Aorta (tissue), 5 donors: ENCODE measurements around the gene TMOD1. TPM values are rescaled to one million over a fixed set of nuclear protein-coding genes. Genes with fewer than 3 reads are reported as not detected.

ENCODE experiments used
- ATAC-seq: fragments of 200-7000 bp; cut with Tn5 transposase; one replicate; pipeline ENCODE4 v1.9.1; 2022; ENCODE audit warnings: moderate library complexity; ENCODE audit not compliant: low FRiP score
- DNase-seq, 2 donors: peaks; one replicate each; pipeline ENCODE4 v3.0.0-alpha.2; 2020
- H3K27ac ChIP-seq, 2 donors: one replicate each; pipeline ENCODE4 v1.5.1; 2013; ENCODE audit warnings: low read length in 2 of 2, mild to moderate bottlenecking in 2 of 2, moderate library complexity in 2 of 2, control low read depth in 1 of 2, inconsistent platforms in 1 of 2, low read depth in 1 of 2
- H3K27me3 ChIP-seq, 2 donors: one replicate each; pipeline ENCODE4 v1.6.1; 2013; ENCODE audit warnings: control low read depth in 1 of 2, low read length in 1 of 2, mild to moderate bottlenecking in 1 of 2, moderate library complexity in 1 of 2; ENCODE audit not compliant: insufficient read depth in 2 of 2, control insufficient read depth in 1 of 2
- H3K36me3 ChIP-seq, 2 donors: one replicate each; pipeline ENCODE4 v1.6.1; 2013; ENCODE audit warnings: control low read depth in 1 of 2, low read length in 1 of 2, mild to moderate bottlenecking in 1 of 2; ENCODE audit not compliant: insufficient read depth in 2 of 2, control insufficient read depth in 1 of 2
- H3K4me1 ChIP-seq, 2 donors: one replicate each; pipeline ENCODE4 v1.6.1; 2013; ENCODE audit warnings: low read length in 2 of 2, control low read depth in 1 of 2, mild to moderate bottlenecking in 1 of 2, moderate library complexity in 1 of 2; ENCODE audit not compliant: insufficient read depth in 2 of 2, control insufficient read depth in 1 of 2
- H3K4me3 ChIP-seq, 2 donors: one replicate each; pipeline ENCODE4 v1.5.1; 2013; ENCODE audit warnings: low read length in 2 of 2, control low read depth in 1 of 2, mild to moderate bottlenecking in 1 of 2
- H3K9me3 ChIP-seq: one replicate; pipeline ENCODE4 v1.6.1; 2013; ENCODE audit warnings: mild to moderate bottlenecking, low read length; ENCODE audit not compliant: control insufficient read depth
- WGBS, 2 donors: extraction: QIAGEN DNeasy Blood & Tissue Kit; methylation state at CpG; one replicate each; pipeline ENCODE4 v1.1.7; 2013; 5-methylcytosine and 5-hydroxymethylcytosine counted together
- intact Hi-C, 2 donors: fragments of 100-400 bp; cut with DNase I; formaldehyde crosslinking; loops; one replicate each; pipeline versions ENCODE4 v1.14.2 to v1.15.0; 2022
- polyA plus RNA-seq, 2 donors: library from polyadenylated mRNA; stranded (reverse); fragments of 200-250 nt; gene quantifications; one replicate each; pipeline ENCODE4 v1.2.3, GENCODE V29; 2013
- total RNA-seq, 2 donors: library from RNA; stranded (reverse); fragmentation: NEBNext Ultra II Directional; extraction: Animal tissue kit (Norgen Biotek cat#: 25700); gene quantifications; one replicate each; pipeline ENCODE4 v1.2.1, GENCODE V29; 2021
- donor health status: healthy with polysubstance abuse.
- donor health status: Bipolar disorder and iron deficiency.
- donor health status: DM: no; HTN: no; CAD: no.
- donor health status: DM: no; HTN: no; CAD: no.
- donor health status: DM: yes; HTN: yes; CAD: no.

TMOD1 gene
- total and polyA plus RNA-seq, 4 donors: 24.5 to 102 (median 41.4) TPM

DNA sequence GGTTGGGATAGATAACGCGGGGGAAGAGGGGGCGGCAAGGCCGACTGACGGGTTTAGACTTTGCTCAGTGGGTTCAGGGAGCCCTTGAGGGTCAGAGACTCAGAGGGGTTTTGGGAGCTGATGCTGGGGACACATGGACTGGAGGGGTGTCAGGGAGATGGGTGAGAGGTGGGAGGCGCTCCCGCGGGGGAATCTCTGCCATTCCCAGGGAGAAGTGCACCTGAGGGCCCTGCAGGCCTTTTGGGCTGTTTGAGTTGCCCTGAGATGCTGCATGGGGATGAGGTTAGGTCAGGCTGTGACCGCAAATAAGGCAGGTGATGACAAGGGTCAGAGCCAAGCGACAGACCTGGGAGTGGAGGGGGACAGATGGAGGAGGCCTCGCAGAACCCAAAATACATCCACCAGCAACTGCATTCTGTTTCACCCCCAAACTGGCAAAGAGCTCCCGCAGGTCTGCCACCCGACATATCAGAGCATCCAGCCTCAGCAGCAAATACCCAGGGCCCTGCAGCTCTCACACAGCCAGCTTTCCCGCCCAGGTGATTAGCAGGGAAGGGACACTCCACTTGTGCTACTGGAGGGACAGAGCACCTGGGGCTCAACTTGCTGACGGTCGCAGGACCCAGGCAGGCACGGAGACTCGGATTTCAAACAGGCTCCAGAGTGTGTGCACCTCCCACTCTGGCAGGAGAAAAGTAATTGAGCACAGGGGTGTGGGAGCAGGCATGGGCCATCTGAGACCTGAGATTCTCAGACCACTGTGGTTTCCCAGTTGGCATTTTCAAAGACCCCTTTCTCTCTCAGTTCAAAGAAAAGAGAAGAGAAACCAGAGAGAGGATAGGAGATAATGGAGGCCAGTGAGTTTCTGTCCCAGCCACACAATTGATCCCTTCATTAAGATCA is 26.4 kb downstream of the TMOD1 start:
- intact Hi-C loops: no loop called here
- H3K4me1 ChIP-seq: no peaks in the 10 kb centered on the region
- DNase-seq (no peak), ATAC-seq (no peak)
- peak overlapping the region in 1 of 2 donors; percentile 22 for H3K27ac ChIP-seq
- no peaks in the 10 kb centered on the region for H3K27me3 ChIP-seq
- no peaks in the 10 kb centered on the region for H3K9me3 ChIP-seq
- H3K4me3 ChIP-seq: no peak overlapping the region
- peaks cover 0 to 3% of the 10 kb centered on the region in 2 donors for H3K36me3 ChIP-seq
- WGBS, 2 donors: 88 to 89% methylated on average over 18 of the region's 18 CpGs

DNA sequence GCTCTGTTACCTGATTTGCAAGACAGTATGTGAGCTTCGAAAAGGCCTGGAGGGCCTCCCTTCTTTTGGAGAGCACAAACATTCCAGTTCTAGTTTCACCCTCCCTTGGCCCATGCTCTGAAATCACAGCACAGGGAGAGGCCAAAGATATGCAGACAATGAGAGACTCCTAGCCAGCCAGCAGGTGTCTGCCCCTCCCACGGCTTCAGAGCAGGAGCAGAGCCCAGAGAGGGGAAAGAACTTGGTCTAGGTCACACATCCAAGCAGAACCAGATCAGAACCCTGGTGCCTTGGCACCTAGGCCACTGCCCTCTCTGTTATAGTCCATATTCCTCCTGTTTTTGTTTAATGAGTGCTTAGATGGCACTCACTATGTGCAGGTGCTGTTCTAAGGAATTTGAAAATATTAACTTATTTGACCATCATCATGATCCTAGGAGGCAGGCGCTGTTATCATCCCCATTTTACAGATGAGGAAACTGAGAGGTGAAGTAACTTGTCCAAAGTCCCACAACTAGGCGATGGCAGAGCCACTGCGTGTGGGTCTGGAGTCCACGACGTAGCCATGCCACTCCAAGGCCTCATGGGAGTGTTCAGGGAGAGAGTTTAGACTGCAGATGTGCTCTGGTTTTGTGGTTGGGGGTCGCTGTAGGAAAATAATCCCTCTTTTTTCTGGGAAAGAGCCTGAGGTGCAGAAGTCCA is 27.2 kb downstream of the TMOD1 start:
- Histone ChIP-seq H3K36me3 (peaks cover 0 to 7% of the 10 kb centered on the region in 2 donors), H3K27ac (peak overlapping the region in 1 of 2 donors; percentile 67), H3K4me3 (no peak overlapping the region), H3K9me3 (no peaks in the 10 kb centered on the region), H3K27me3 (no peaks in the 10 kb centered on the region), H3K4me1 (no peaks in the 10 kb centered on the region)
- 87 to 89% methylated on average over 8 of the region's 8 CpGs for WGBS, 2 donors
- intact Hi-C loops: no loop called here
- ATAC-seq: no peak
- no peak for DNase-seq

DNA sequence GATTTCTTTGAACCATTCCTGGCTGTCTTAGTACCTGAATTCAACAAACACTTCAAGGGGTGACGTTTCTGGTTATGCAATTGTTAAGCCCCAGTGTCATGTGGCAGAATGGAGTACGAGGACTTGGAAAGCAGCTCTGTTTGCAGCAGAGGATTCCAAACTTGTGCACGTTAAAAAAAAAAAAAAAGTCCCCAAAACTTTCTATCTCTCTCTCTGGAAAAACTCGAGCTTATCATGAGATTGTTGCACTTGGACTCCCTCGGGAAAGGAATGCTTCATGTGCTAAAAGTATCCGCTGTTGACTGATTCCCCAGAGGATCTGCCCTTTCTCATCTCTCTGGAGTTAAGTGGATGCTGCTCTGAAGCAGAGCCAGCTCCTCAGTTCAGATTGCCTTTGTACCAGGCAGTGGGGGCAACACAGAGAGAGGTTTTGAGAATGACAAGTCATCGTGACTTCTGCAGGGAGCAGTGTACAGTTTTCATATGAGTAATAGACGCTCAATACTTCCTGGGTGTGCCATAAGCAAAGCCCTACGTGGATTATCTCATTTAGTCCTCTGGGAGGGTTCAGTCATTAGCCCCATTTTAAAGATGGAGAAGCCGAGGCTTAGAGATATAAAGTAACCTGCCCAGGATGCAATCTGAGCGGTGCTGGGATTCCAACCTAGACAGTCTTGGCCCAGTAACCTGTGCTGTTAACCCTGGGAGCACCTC is 28.1 kb downstream of the TMOD1 start:
- ATAC-seq: peak; percentile 78
- H3K4me3 ChIP-seq: no peak overlapping the region
- H3K9me3 ChIP-seq: no peaks in the 10 kb centered on the region
- no peaks in the 10 kb centered on the region for H3K4me1 ChIP-seq
- DNase-seq: no peak
- WGBS, 2 donors: 22% methylated on average over 11 of the region's 11 CpGs
- peak overlapping the region in 1 of 2 donors; percentile 67 for H3K27ac ChIP-seq
- no peaks in the 10 kb centered on the region for H3K27me3 ChIP-seq
- H3K36me3 ChIP-seq: peaks cover 0 to 6% of the 10 kb centered on the region in 2 donors
- intact Hi-C loops: no loop called here

DNA sequence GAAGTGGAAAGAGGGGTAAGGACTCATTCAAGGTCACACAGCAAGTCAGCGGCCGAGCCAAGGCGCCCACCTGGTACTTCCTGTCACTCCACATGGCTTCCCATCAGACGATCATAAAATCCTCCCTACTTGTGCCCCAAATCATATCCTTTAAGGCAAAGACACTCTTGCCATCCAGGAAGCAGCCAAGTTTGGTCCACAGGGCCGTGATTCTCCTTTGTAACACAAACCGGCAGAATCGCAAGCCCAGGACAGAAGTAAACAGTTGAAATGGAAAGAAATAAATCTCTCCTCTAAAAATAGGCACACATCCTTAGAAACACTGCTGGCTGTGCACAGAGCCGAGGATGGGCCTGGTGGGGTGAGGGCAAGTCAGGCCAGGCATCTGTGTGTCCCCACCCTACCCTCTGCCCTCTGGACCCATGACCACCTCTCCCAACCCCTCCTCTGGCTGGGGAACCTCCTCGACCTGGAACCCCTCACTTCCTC is 30.5 kb downstream of the TMOD1 start:
- Histone ChIP-seq H3K36me3 (peaks cover 0 to 4% of the 10 kb centered on the region in 2 donors), H3K4me3 (no peak overlapping the region), H3K4me1 (no peaks in the 10 kb centered on the region), H3K27ac (no peak overlapping the region), H3K27me3 (no peaks in the 10 kb centered on the region), H3K9me3 (no peaks in the 10 kb centered on the region)
- DNase-seq: no peak
- peak; percentile 16 for ATAC-seq
- 71 to 72% methylated on average over 9 of the region's 9 CpGs for WGBS, 2 donors
- intact Hi-C loops: no loop called here

DNA sequence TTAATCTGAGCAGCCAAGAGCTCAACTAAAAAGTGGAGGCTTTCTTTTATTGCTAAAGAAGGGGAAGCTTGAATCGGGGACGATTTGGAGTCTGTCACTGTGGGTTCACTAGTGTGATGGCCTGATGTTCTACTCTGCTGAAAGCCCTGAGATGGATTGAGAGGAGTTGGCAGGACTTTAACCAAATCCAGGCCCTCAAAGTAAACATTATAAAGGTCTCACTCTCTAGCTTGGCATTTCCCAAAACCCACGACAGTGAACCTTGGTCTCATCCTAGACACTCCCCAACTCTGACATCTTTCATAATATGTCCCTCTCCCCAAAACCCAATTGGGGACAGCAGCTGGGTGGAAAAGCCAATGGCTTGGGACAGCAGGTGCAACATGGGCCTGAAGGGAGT is 32.7 kb downstream of the TMOD1 start:
- no peaks in the 10 kb centered on the region for H3K4me1 ChIP-seq
- no peaks in the 10 kb centered on the region for H3K9me3 ChIP-seq
- no peaks in the 10 kb centered on the region for H3K27me3 ChIP-seq
- 96 to 97% methylated on average over 3 of the region's 3 CpGs for WGBS, 2 donors
- no peak overlapping the region for H3K27ac ChIP-seq
- intact Hi-C loops: no loop called here
- DNase-seq: no peak
- peaks cover 2 to 4% of the 10 kb centered on the region in 2 donors for H3K36me3 ChIP-seq
- H3K4me3 ChIP-seq: no peak overlapping the region
- ATAC-seq: no peak

DNA sequence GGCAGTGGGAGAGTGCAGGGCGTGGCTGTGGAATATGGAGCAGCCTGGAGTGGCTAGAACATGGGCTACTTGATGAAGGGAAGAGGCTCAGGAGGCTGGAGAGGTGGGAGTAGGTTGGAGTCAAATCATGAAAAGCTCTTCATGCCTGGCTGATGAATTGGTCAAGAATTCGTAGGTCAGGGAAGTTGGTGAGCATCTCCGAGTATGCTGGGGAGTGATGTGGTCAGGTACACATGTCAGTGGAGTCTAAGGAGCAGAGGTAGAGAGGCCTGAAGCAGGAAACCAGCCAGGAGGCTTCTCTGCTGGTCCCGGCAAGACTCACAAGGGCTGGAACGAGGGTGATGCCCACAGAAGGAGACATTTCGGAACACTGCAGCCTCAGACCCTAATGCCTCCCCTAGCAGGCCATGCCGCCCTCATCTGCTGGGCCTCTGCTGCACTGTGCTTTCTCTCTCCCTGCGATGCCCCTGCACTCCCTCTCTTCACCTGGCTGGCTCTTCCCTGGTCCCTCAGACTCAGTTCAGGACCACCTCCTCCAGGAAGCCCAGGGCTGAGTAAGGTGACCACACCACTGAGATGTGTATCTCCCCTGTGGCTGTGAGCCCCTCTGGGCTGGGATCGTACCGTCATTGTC is 33.6 kb downstream of the TMOD1 start:
- H3K4me3 ChIP-seq: no peak overlapping the region
- no peaks in the 10 kb centered on the region for H3K27me3 ChIP-seq
- DNase-seq (no peak), ATAC-seq (no peak)
- H3K27ac ChIP-seq: no peak overlapping the region
- no peaks in the 10 kb centered on the region for H3K9me3 ChIP-seq
- WGBS, 2 donors: 96 to 98% methylated on average over 9 to 10 of the region's 10 CpGs
- H3K36me3 ChIP-seq: peaks cover 2 to 4% of the 10 kb centered on the region in 2 donors
- H3K4me1 ChIP-seq: no peaks in the 10 kb centered on the region
- intact Hi-C loops: no loop called here

DNA sequence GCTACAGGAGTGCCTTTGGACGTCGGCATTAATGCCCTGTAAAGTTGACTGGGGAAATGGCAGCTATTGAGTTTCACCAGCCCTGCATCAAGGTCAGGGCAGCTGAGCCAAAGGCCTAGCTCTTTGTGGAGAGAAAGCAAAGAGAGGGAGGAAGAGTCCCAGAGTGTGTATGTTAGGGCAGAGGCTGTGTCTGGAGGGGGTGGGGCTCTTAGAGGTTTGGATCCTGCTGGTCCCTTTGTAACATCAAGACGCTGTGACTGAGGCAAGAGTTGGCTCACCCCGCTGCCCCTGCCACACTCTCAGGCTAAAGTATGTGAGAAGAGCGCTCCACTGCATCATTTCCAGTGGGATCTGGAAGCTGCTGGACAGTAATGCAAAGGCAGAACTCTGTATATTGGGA is 34.3 kb downstream of the TMOD1 start:
- DNase-seq: no peak

DNA sequence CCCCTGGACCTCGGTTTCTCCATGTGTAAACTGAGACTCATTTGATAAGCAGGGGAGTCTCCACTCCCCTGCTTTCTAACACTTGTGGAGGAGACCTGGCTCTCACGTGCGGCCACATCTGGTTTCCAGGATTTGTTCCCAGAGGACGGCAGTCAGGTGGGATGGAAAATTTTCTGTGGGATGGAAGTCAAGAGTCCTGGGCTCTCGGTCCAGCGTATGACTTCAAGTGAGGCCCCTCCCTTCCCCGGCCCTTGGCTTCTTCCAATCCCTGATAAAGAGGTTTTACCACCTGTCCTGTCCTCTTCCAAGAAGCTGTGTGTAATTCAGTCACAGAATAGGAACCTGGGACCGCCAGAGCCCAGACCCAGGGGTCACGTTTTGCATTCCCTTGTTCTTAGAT is 35.0 kb downstream of the TMOD1 start:
- Histone ChIP-seq H3K36me3 (peaks cover 2 to 4% of the 10 kb centered on the region in 2 donors), H3K9me3 (no peaks in the 10 kb centered on the region), H3K27ac (no peak overlapping the region), H3K27me3 (no peaks in the 10 kb centered on the region), H3K4me3 (no peak overlapping the region), H3K4me1 (no peaks in the 10 kb centered on the region)
- 65 to 69% methylated on average over 9 of the region's 9 CpGs for WGBS, 2 donors
- ATAC-seq: no peak
- intact Hi-C loops: no loop called here
- DNase-seq: no peak

More for the DNA sequence above, 34.3 kb downstream of the TMOD1 start:
- Histone ChIP-seq H3K27me3 (no peaks in the 10 kb centered on the region), H3K4me1 (no peaks in the 10 kb centered on the region), H3K9me3 (no peaks in the 10 kb centered on the region), H3K27ac (no peak overlapping the region), H3K4me3 (no peak overlapping the region), H3K36me3 (peaks cover 2 to 4% of the 10 kb centered on the region in 2 donors)
- 83 to 92% methylated on average over 5 of the region's 5 CpGs for WGBS, 2 donors
- ATAC-seq: no peak
- intact Hi-C loops: no loop called here
